H7 (cell line): ENCODE results near the gene THRB. TPM values are rescaled to one million over a fixed set of nuclear protein-coding genes. Genes with fewer than 3 reads are reported as not detected.

Experiments used
- DNase-seq: peaks from one replicate; pipeline ENCODE4 v3.0.0; 2012
- H3K27me3 ChIP-seq: 2 replicates; pipeline ENCODE4 v1.6.0; 2011; ENCODE audit warnings: mild to moderate bottlenecking, low read length; ENCODE audit not compliant: control insufficient read depth, insufficient read depth
- H3K36me3 ChIP-seq: replicated peaks from 2 replicates; pipeline ENCODE4 v1.5.1; 2011; ENCODE audit warnings: low read length; ENCODE audit not compliant: control insufficient read depth, insufficient read depth
- H3K4me3 ChIP-seq: 2 replicates; pipeline ENCODE4 v1.5.1; 2011; ENCODE audit warnings: low read depth, mild to moderate bottlenecking, control low read depth, low read length, moderate library complexity; ENCODE audit not compliant: insufficient read depth
- total RNA-seq: library from RNA; depleted of rRNA; stranded (reverse); fragments of >200 nt; shearing (Covaris generic); gene quantifications from 2 replicates; pipeline ENCODE4 v1.2.3, GENCODE V29; 2014

Gene THRB
- total RNA-seq, 1 experiment from 2014 or later, result 1.0 TPM

- no peak for DNase-seq
- no peaks in the 10 kb centered on the region for H3K27me3 ChIP-seq
- no peak overlapping the region for H3K4me3 ChIP-seq
- no peaks in the 10 kb centered on the region for H3K36me3 ChIP-seq
These were observed 10.1 kb upstream of the THRB start for GRCh38 chr3:24504772-24505171.

DNA sequence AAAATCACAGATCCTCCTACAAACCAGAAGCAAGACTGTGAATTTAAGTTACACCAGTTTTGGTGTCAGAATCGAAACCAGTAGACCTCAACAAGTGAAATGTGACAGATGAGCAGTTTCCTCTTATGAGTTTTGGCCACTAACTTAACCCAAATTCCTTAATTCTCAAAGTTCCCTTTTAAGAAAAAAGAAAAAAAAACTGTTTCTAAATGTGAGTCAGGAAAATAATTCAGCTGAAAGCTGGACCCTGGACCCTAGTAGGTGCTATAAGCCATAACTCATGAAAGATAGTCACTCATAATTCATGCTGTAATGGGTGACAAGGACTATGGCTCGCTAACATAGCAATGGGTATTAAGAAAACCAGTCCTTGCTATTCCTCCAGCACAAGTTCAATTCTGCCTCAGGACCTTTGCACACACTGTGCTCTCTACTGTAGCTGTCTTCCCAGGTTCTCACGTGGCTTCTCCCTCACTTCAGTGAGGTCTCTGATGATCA lies 9.0 kb upstream of the THRB start:
- no peaks in the 10 kb centered on the region for H3K36me3 ChIP-seq
- no peaks in the 10 kb centered on the region for H3K27me3 ChIP-seq
- no peak overlapping the region for H3K4me3 ChIP-seq
- DNase-seq, result no peak

GRCh38 chr3:24502690-24503089 lies 8.0 kb upstream of the THRB start:
- H3K36me3 ChIP-seq, result no peaks in the 10 kb centered on the region
- no peak for DNase-seq
- H3K4me3 ChIP-seq, result no peak overlapping the region
- no peaks in the 10 kb centered on the region for H3K27me3 ChIP-seq

GRCh38 chr3:24500806-24501205 lies 6.2 kb upstream of the THRB start:
- Histone ChIP-seq H3K36me3 (no peaks in the 10 kb centered on the region), H3K4me3 (no peak overlapping the region), H3K27me3 (peaks cover 6% of the 10 kb centered on the region)
- no peak for DNase-seq

GRCh38 chr3:24499991-24500390 lies 5.3 kb upstream of the THRB start:
- H3K36me3 ChIP-seq, result no peaks in the 10 kb centered on the region
- H3K4me3 ChIP-seq, result no peak overlapping the region
- DNase-seq, result no peak
- H3K27me3 ChIP-seq, result peaks cover 11% of the 10 kb centered on the region

- DNase-seq, result no peak
- H3K36me3 ChIP-seq, result no peaks in the 10 kb centered on the region
- H3K4me3 ChIP-seq, result no peak overlapping the region
- H3K27me3 ChIP-seq, result peaks cover 18% of the 10 kb centered on the region
These were observed 4.1 kb upstream of the THRB start for GRCh38 chr3:24498796-24499195.

- H3K36me3 ChIP-seq, result no peaks in the 10 kb centered on the region
- H3K27me3 ChIP-seq, result peaks cover 22% of the 10 kb centered on the region
- no peak overlapping the region for H3K4me3 ChIP-seq
- DNase-seq, result no peak
These were observed 3.7 kb upstream of the THRB start for GRCh38 chr3:24498391-24498790.

GRCh38 chr3:24497942-24498341 lies 3.3 kb upstream of the THRB start:
- Histone ChIP-seq H3K4me3 (no peak overlapping the region), H3K36me3 (no peaks in the 10 kb centered on the region)

GRCh38 chr3:24496529-24497482 lies 2.2 kb upstream of the THRB start:
- Histone ChIP-seq H3K4me3 (no peak overlapping the region), H3K27me3 (peaks cover 30% of the 10 kb centered on the region), H3K36me3 (no peaks in the 10 kb centered on the region)
- peak; percentile 54 for DNase-seq

More at GRCh38 chr3:24497942-24498341, 3.3 kb upstream of the THRB start:
- no peak for DNase-seq
- H3K27me3 ChIP-seq, result peaks cover 26% of the 10 kb centered on the region

DNA sequence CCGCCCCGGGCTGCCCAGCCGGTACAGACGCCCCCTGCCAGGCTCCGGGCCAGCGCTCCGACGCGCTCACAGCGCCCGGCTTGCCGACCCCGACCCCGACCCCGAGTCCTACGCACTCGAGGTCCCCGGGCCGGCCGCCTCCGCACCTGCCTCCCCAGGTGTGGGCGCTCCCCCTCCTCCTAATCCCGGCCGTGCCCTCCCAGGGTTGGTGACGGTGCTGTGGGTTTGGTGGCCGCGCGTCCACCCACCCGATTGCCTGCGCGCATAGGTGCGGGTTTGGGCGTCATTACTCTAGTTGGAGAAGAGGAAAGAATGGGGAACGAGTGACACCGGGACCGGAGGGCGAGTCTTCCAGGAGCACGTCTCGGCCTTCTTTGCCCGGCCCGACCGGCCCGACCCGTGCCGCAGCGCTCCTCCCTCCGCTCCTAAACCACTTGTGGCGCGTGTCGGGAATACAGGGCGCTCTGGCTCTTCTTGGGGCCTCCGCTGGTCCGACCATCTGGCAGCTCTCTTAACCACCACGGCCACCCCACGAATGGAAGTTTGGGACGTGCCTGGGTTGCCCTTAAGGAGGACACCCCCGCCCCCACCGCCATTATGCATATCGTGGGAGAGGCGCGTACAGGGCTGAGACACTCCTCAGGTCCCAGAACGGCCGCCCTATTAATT lies 810 bp upstream of the THRB start:
- Histone ChIP-seq H3K27me3 (peaks cover 33% of the 10 kb centered on the region), H3K4me3 (peak overlapping the region; percentile 65), H3K36me3 (no peaks in the 10 kb centered on the region)
- peak; percentile 79 for DNase-seq

DNA sequence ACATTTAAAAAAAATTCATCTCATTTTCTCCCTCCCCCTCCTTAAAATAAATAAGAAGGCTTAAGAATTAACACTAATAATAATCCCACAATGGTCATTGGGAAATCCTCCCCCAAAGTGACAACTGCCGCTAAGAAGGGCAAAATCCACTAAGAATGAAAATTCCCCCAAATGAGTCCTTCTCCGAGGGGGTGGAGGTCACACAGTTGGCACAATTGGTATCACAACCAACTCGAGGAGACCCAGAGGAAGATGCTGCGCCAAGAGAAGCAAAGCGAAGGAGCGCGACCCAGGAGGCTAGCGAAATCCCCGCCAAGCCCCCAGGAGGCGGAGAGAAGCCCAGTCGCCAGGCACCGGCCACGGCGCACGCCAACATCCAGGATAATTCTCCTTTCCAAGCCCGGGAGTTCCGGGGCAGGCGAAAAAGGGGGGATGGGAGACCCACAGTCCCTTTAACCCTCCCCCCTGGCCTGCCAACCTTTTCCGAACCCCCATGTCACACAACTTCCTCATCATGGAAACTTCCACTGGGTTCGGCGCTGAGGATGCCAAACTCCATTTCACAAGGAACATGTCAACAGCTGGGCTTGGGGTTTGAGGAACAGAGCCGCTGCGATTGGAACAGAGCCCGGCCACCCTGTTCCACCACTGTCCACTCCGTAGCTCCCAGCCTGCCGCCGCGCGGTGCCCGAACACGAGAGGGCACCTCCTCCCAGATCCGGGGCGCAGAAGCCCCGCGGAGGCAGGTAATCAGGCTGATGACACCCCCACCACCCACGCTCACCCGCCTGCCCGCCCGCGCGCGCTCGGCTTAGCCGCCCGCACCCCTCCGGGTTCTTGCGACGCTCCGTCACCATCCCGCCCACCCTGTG lies 668 bp downstream of the THRB start:
- H3K27me3 ChIP-seq, result peaks cover 33% of the 10 kb centered on the region
- DNase-seq, result peak; percentile 65
- no peaks in the 10 kb centered on the region for H3K36me3 ChIP-seq
- H3K4me3 ChIP-seq, result peak overlapping the region; percentile 65

DNA sequence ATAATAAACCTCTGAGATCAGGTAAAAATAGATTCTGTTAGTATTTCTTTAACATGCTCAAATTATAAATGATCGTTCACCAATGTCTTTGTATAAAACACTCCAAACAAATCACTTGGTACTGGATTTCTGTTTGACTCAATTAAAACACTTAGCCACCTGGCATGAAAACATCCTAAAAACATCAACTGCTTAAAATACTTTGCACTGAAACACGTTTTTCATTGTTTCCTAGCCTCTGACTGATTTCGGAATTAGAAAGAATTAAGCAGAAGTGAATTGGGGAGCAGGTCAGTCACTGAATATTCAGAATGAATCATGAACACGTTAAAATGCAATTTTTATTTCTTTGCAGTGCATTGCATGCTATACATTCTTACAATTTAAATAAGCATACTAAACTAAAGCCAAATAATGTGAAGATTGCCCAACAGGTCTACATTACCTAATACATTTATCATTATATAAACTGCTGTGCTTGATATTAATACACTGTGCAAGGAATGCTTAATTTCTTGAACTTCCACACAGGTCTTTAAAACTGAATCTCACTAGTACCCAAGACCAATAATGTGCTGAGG lies 1.6 kb downstream of the THRB start:
- peaks cover 33% of the 10 kb centered on the region for H3K27me3 ChIP-seq
- no peaks in the 10 kb centered on the region for H3K36me3 ChIP-seq
- DNase-seq, result no peak
- no peak overlapping the region for H3K4me3 ChIP-seq

DNA sequence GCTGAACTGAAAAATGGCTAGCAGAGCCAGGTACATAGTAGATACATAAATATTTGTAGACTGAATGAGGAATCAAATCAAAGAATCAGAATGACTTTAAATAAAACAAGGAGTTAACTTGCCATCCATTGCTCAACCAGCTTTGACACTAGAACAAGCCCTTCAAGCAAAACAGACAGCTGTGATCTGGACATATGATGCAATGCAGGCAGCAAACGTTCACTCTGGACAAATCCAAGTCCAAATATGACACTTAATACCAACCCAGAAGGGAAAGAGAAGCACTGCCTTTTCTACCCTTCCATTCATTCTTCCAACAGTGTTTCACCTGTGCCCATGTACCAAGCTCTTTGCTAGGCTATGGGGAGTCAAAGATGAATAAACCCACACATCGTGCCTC lies 4.5 kb downstream of the THRB start:
- Histone ChIP-seq H3K27me3 (peaks cover 22% of the 10 kb centered on the region), H3K4me3 (no peak overlapping the region), H3K36me3 (no peaks in the 10 kb centered on the region)
- DNase-seq, result no peak
